Measurements from ENCODE around the gene GPC5.

- TF ChIP-seq TARDBP (IDR thresholded peaks at IDR 0.05) (no peak), SUZ12 (IDR thresholded peaks at IDR 0.05) (no peak), NFRKB (IDR thresholded peaks at IDR 0.05) (no peak), ELF4 (IDR thresholded peaks at IDR 0.05) (no peak), FOXK2 (IDR thresholded peaks at IDR 0.05) (no peak), SP1 (IDR thresholded peaks at IDR 0.05) (no peak), ZNF384 (IDR thresholded peaks at IDR 0.05) (no peak)
- TF ChIP-seq, protein P1, sequence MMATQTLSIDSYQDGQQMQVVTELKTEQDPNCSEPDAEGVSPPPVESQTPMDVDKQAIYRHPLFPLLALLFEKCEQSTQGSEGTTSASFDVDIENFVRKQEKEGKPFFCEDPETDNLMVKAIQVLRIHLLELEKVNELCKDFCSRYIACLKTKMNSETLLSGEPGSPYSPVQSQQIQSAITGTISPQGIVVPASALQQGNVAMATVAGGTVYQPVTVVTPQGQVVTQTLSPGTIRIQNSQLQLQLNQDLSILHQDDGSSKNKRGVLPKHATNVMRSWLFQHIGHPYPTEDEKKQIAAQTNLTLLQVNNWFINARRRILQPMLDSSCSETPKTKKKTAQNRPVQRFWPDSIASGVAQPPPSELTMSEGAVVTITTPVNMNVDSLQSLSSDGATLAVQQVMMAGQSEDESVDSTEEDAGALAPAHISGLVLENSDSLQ (IDR thresholded peaks at IDR 0.05): no peak
Measured at GRCh38 chr13:91468301-91468700, 69.9 kb downstream of the GPC5 start.

Data from HEK293T (cell line).